ENCODE data around the gene PTPRN2.

- TF ChIP-seq ZNF510 (CRISPR knock-in tag; IDR thresholded peaks at IDR 0.05; ENCODE audit: low read depth) (no peak), CREB1 (IDR thresholded peaks at IDR 0.05) (no peak), CREB1 (CRISPR knock-in tag; IDR thresholded peaks at IDR 0.05) (no peak), MED8 (CRISPR knock-in tag; IDR thresholded peaks at IDR 0.05; ENCODE audit: insufficient replicate concordance) (no peak), JUND (CRISPR knock-in tag; IDR thresholded peaks at IDR 0.05) (no peak), ZSCAN5A (CRISPR knock-in tag; IDR thresholded peaks at IDR 0.05; ENCODE audit: borderline replicate concordance) (no peak), POLR2AphosphoS5 (IDR thresholded peaks at IDR 0.05; ENCODE audit: low read depth, low read length) (no peak), CCAR2 (optimal IDR thresholded peaks at IDR 0.05; ENCODE audit: low read depth, low read length) (no peak)
Observed at GRCh38 chr7:157961731-157962457, 625.7 kb downstream of the PTPRN2 start.
